GM18520 (cell line): ENCODE data around the gene PAEP.

Experiments used
- ATAC-seq: cut with Tn5 transposase; IDR thresholded peaks from one replicate; pipeline ENCODE4 v1.9.1; 2021; ENCODE audit not compliant: unreplicated experiment

PAEP gene

GRCh38 chr9:135612981-135613910, 51.7 kb downstream of the PAEP start:
- ATAC-seq = no peak

- no peak for ATAC-seq
Measured at GRCh38 chr9:135613946-135614805, 52.6 kb downstream of the PAEP start.

- ATAC-seq = no peak
Measured at GRCh38 chr9:135614821-135615665, 53.5 kb downstream of the PAEP start.

- no peak for ATAC-seq
Measured at GRCh38 chr9:135615666-135616618, 54.4 kb downstream of the PAEP start.
